Activated CD8-positive, alpha-beta T cell treated with anti-CD3 and anti-CD28 coated beads for 36 hours (primary cell): ENCODE results near the gene TSR1. TPM values are rescaled to one million over a fixed set of nuclear protein-coding genes. Genes with fewer than 3 reads are reported as not detected.

ENCODE experiments used
- ATAC-seq: fragments of 200-7000 bp; cut with Tn5 transposase; one replicate; pipeline ENCODE4 v1.10.0; 2021; ENCODE audit warnings: mild to moderate bottlenecking, moderate library complexity
- CTCF ChIA-PET: fragments of 350-600 bp; sonication (Branson Sonifier 250); formaldehyde crosslinking; loops from one replicate; lab custom pipeline; 2021; ENCODE audit warnings: antibody characterized with exemption; lab: Charles Lee
- POLR2A ChIA-PET: fragments of 350-600 bp; sonication (Branson Sonifier 250); formaldehyde crosslinking; loops from one replicate; lab custom pipeline; 2021; ENCODE audit warnings: antibody characterized with exemption; lab: Charles Lee
- DNase-seq: peaks from one replicate; pipeline ENCODE4 v3.0.0-alpha.2; 2020
- H3K27ac Mint-ChIP-seq: one replicate; pipeline ENCODE4 v1.8.0; 2021; ENCODE audit warnings: mild to moderate bottlenecking, mixed read lengths
- H3K27me3 Mint-ChIP-seq: one replicate; pipeline ENCODE4 v1.8.0; 2021; ENCODE audit warnings: mixed read lengths
- H3K36me3 Mint-ChIP-seq: one replicate; pipeline ENCODE4 v1.8.0; 2021; ENCODE audit warnings: low read depth, mixed read lengths
- H3K4me1 Mint-ChIP-seq: one replicate; pipeline ENCODE4 v1.8.0; 2021; ENCODE audit warnings: low read depth, mixed read lengths
- H3K4me3 Mint-ChIP-seq: one replicate; pipeline ENCODE4 v1.8.0; 2021; ENCODE audit warnings: mild to moderate bottlenecking, moderate library complexity, mixed read lengths
- H3K9me3 Mint-ChIP-seq: one replicate; pipeline ENCODE4 v1.8.0; 2021; ENCODE audit warnings: mixed read lengths
- CTCF ChIP-seq: fragments of 200-600 bp; IDR thresholded peaks from one replicate; pipeline ENCODE4 v1.8.0; 2022; ENCODE audit warnings: antibody characterized with exemption, mild to moderate bottlenecking
- intact Hi-C: fragments of 100-400 bp; cut with micrococcal nuclease; formaldehyde crosslinking; loops from one replicate; pipeline ENCODE4 v1.10.0; 2022
- total RNA-seq, 2 experiments: library from RNA; stranded (reverse); gene quantifications; one replicate each; pipeline ENCODE4 v1.2.3, GENCODE V29; 2021

TSR1 gene
- total RNA-seq, 2 experiments from 2014 or later, result 75.8 to 79.4 TPM

- Mint-ChIP-seq H3K27me3 (no peaks in the 10 kb centered on the region), H3K27ac (no peak overlapping the region), H3K4me1 (no peaks in the 10 kb centered on the region), H3K9me3 (no peaks in the 10 kb centered on the region), H3K4me3 (no peak overlapping the region), H3K36me3 (no peaks in the 10 kb centered on the region)
- intact Hi-C loops, result no loop called here
- ATAC-seq (no peak), DNase-seq (no peak)
- no peak for TF ChIP-seq CTCF
- CTCF ChIA-PET, result interaction anchor here (14.2 kb wide), 1 partner anchor 37 kb away, joined by 463 read pairs; no protein-coding TSS in a partner anchor
- POLR2A ChIA-PET, result no interaction called here
These were observed 41.4 kb upstream of the TSR1 start for GRCh38 chr17:2377659-2378058.

- no peaks in the 10 kb centered on the region for H3K36me3 Mint-ChIP-seq
- no peaks in the 10 kb centered on the region for H3K27me3 Mint-ChIP-seq
- CTCF ChIA-PET, result interaction anchor here (14.2 kb wide), 1 partner anchor 39 kb away, joined by 463 read pairs; no protein-coding TSS in a partner anchor
- POLR2A ChIA-PET, result no interaction called here
- no peak overlapping the region for H3K27ac Mint-ChIP-seq
- TF ChIP-seq CTCF, result no peak
- no peaks in the 10 kb centered on the region for H3K9me3 Mint-ChIP-seq
- no peak for ATAC-seq
- no peak for DNase-seq
- H3K4me1 Mint-ChIP-seq, result no peaks in the 10 kb centered on the region
- H3K4me3 Mint-ChIP-seq, result no peak overlapping the region
- intact Hi-C loops, result no loop called here
These were observed 39.9 kb upstream of the TSR1 start for GRCh38 chr17:2376107-2376506.

- H3K27ac Mint-ChIP-seq, result no peak overlapping the region
- ATAC-seq (no peak), DNase-seq (no peak)
- no peak overlapping the region for H3K4me3 Mint-ChIP-seq
- H3K4me1 Mint-ChIP-seq, result no peaks in the 10 kb centered on the region
- no peaks in the 10 kb centered on the region for H3K27me3 Mint-ChIP-seq
- no peaks in the 10 kb centered on the region for H3K9me3 Mint-ChIP-seq
- H3K36me3 Mint-ChIP-seq, result no peaks in the 10 kb centered on the region
- no peak for TF ChIP-seq CTCF
- ChIA-PET CTCF (interaction anchor here (14.2 kb wide), 1 partner anchor 39 kb away, joined by 463 read pairs; no protein-coding TSS in a partner anchor), POLR2A (no interaction called here)
- intact Hi-C loops, result no loop called here
These were observed 39.1 kb upstream of the TSR1 start for GRCh38 chr17:2375406-2375805.

GRCh38 chr17:2374549-2375285 is 38.5 kb upstream of the TSR1 start:
- DNase-seq (no peak), ATAC-seq (no peak)
- Mint-ChIP-seq H3K27ac (no peak overlapping the region), H3K27me3 (no peaks in the 10 kb centered on the region), H3K9me3 (no peaks in the 10 kb centered on the region), H3K4me3 (no peak overlapping the region), H3K4me1 (no peaks in the 10 kb centered on the region), H3K36me3 (no peaks in the 10 kb centered on the region)
- POLR2A ChIA-PET, result interaction anchor here (0.9 kb wide), 1 partner anchor 27 kb away, joined by 3 read pairs; no protein-coding TSS in a partner anchor
- no peak for TF ChIP-seq CTCF
- CTCF ChIA-PET, result interaction anchor here (1.0 to 14.2 kb wide), 5 partner anchors 8 to 42 kb away, joined by 3 to 463 read pairs (median 6); no protein-coding TSS in a partner anchor
- intact Hi-C loops, result no loop called here

GRCh38 chr17:2373179-2373578 is 36.9 kb upstream of the TSR1 start:
- intact Hi-C loops, result no loop called here
- ATAC-seq, result no peak

More at GRCh38 chr17:2373179-2373578, 36.9 kb upstream of the TSR1 start:
- Mint-ChIP-seq H3K36me3 (no peaks in the 10 kb centered on the region), H3K27ac (no peak overlapping the region), H3K27me3 (no peaks in the 10 kb centered on the region), H3K9me3 (no peaks in the 10 kb centered on the region), H3K4me3 (no peak overlapping the region), H3K4me1 (no peaks in the 10 kb centered on the region)
- CTCF ChIA-PET, result interaction anchor here (2.1 kb wide), 2 partner anchors 10 to 20 kb away, joined by 6 to 11 read pairs; no protein-coding TSS in a partner anchor
- no peak for TF ChIP-seq CTCF
- POLR2A ChIA-PET, result interaction anchor here (1.2 to 1.4 kb wide), 2 partner anchors 15 to 20 kb away, joined by 3 to 5 read pairs; no protein-coding TSS in a partner anchor
- DNase-seq, result no peak
